IMR-90 (cell line): Measurements from ENCODE around the gene RNF224. TPM values are rescaled to one million over a fixed set of nuclear protein-coding genes. Genes with fewer than 3 reads are reported as not detected.

Experiments
- ATAC-seq: fragments of 200-7000 bp; cut with Tn5 transposase; 2 replicates; pipeline ENCODE4 v1.9.1; 2020; ENCODE audit warnings: low read depth, mild to moderate bottlenecking, moderate library complexity
- BruUV-seq: library from RNA; stranded (reverse); fragments of 400-500 nt; replicated peaks from 2 replicates; lab custom pipeline; 2021; lab: Mats Ljungman, UMichigan
- CTCF ChIA-PET: fragments of 300-600 bp; formaldehyde crosslinking; extraction: SDS; loops from one replicate; lab custom pipeline; 2021; ENCODE audit warnings: antibody characterized with exemption; lab: Yijun Ruan, JAX
- POLR2A ChIA-PET: fragments of 300-600 bp; sonication (Branson Sonifier 250); formaldehyde crosslinking; loops from one replicate; lab custom pipeline; 2022; ENCODE audit warnings: antibody characterized with exemption; ENCODE audit not compliant: unreplicated experiment; lab: Charles Lee
- DNase-seq: peaks from one replicate; pipeline ENCODE4 v3.0.0; 2013
- H2AFZ ChIP-seq: replicated peaks from 2 replicates; pipeline ENCODE3; 2013; ENCODE audit warnings: low read length, mild to moderate bottlenecking; ENCODE audit not compliant: poor library complexity
- H2AK5ac ChIP-seq: 2 replicates; pipeline ENCODE4 v1.6.1; 2013; ENCODE audit warnings: low read depth, low read length, inconsistent platforms
- H2AK9ac ChIP-seq: replicated peaks from 2 replicates; pipeline ENCODE3; 2013; ENCODE audit warnings: mild to moderate bottlenecking, low read depth, low read length, moderate library complexity; ENCODE audit not compliant: poor library complexity
- H2BK120ac ChIP-seq: 2 replicates; pipeline ENCODE4 v1.6.1; 2013; ENCODE audit warnings: low read depth, low read length, inconsistent platforms
- H2BK15ac ChIP-seq: 3 replicates; pipeline ENCODE4 v1.6.1; 2013; ENCODE audit warnings: low read depth, low read length, inconsistent platforms
- H2BK20ac ChIP-seq: 2 replicates; pipeline ENCODE4 v1.6.1; 2013; ENCODE audit warnings: low read depth, mild to moderate bottlenecking, inconsistent platforms, low read length, moderate library complexity
- H2BK5ac ChIP-seq: 2 replicates; pipeline ENCODE4 v1.6.1; 2013; ENCODE audit warnings: mild to moderate bottlenecking, low read depth, low read length, inconsistent platforms; ENCODE audit not compliant: poor library complexity, severe bottlenecking
- H3K14ac ChIP-seq: replicated peaks from 2 replicates; pipeline ENCODE4 v1.6.1; 2013; ENCODE audit warnings: low read depth, low read length, inconsistent platforms
- H3K18ac ChIP-seq: 2 replicates; pipeline ENCODE4 v1.6.1; 2013; ENCODE audit warnings: low read depth, low read length, control low read depth
- H3K23ac ChIP-seq: 2 replicates; pipeline ENCODE4 v1.6.1; 2013; ENCODE audit warnings: low read depth, low read length, inconsistent platforms
- H3K27ac ChIP-seq: 2 replicates; pipeline ENCODE4 v1.5.1; 2013; ENCODE audit warnings: mild to moderate bottlenecking, control low read depth, low read length; ENCODE audit not compliant: insufficient read depth
- H3K27me3 ChIP-seq: 2 replicates; pipeline ENCODE4 v1.6.1; 2013; ENCODE audit warnings: low read length; ENCODE audit not compliant: control insufficient read depth, insufficient read depth
- H3K36me3 ChIP-seq: 2 replicates; pipeline ENCODE4 v1.6.1; 2013; ENCODE audit warnings: low read length, mixed read lengths; ENCODE audit not compliant: control insufficient read depth, insufficient read depth
- H3K4ac ChIP-seq: 2 replicates; pipeline ENCODE4 v1.6.1; 2013; ENCODE audit warnings: low read depth, low read length, inconsistent platforms
- H3K4me1 ChIP-seq: 2 replicates; pipeline ENCODE4 v1.6.1; 2013; ENCODE audit warnings: low read length, mixed read lengths; ENCODE audit not compliant: control insufficient read depth, insufficient read depth
- H3K4me2 ChIP-seq: 2 replicates; pipeline ENCODE4 v1.6.1; 2013; ENCODE audit warnings: low read depth, mild to moderate bottlenecking, control low read depth, low read length, moderate library complexity
- H3K4me3 ChIP-seq: 2 replicates; pipeline ENCODE4 v1.5.1; 2013; ENCODE audit warnings: low read depth, mild to moderate bottlenecking, control low read depth, low read length, moderate library complexity; ENCODE audit not compliant: insufficient read depth
- H3K56ac ChIP-seq: 2 replicates; pipeline ENCODE4 v1.6.1; 2013; ENCODE audit warnings: low read length, inconsistent platforms; ENCODE audit not compliant: insufficient read depth; ENCODE audit errors: extremely low read depth
- H3K79me1 ChIP-seq, 2 experiments: 2 replicates each; pipeline ENCODE4 v1.6.1; 2013; ENCODE audit warnings: low read length in 2 of 2, inconsistent platforms in 1 of 2, low read depth in 1 of 2
- H3K9ac ChIP-seq: 2 replicates; pipeline ENCODE4 v1.6.1; 2013; ENCODE audit warnings: low read depth, low read length, control low read depth
- H3K9me1 ChIP-seq: 2 replicates; pipeline ENCODE4 v1.6.1; 2013; ENCODE audit warnings: low read length, inconsistent platforms; ENCODE audit not compliant: insufficient read depth
- H3K9me3 ChIP-seq: 2 replicates; pipeline ENCODE4 v1.6.1; 2013; ENCODE audit warnings: low read length; ENCODE audit not compliant: control insufficient read depth, insufficient read depth
- H4K20me1 ChIP-seq: 2 replicates; pipeline ENCODE4 v1.6.1; 2013; ENCODE audit warnings: low read length, inconsistent platforms; ENCODE audit not compliant: insufficient read depth
- H4K5ac ChIP-seq: 2 replicates; pipeline ENCODE4 v1.6.1; 2013; ENCODE audit warnings: mild to moderate bottlenecking, low read depth, low read length, control low read depth
- H4K8ac ChIP-seq, 2 experiments: 2 replicates each; pipeline ENCODE4 v1.6.1; 2013; ENCODE audit warnings: low read depth in 2 of 2, low read length in 2 of 2, control low read depth in 1 of 2, inconsistent platforms in 1 of 2
- H4K91ac ChIP-seq: 2 replicates; pipeline ENCODE4 v1.6.1; 2013; ENCODE audit warnings: low read depth, low read length, inconsistent platforms; ENCODE audit not compliant: insufficient read depth
- BHLHE40 ChIP-seq: fragments of 150-350 bp; IDR thresholded peaks from 2 replicates; pipeline ENCODE4 v1.6.1; 2016; ENCODE audit warnings: mild to moderate bottlenecking, low read depth, low read length
- CEBPB ChIP-seq: IDR thresholded peaks from 2 replicates; pipeline ENCODE4 v1.6.1; 2012; ENCODE audit warnings: low read depth, low read length, improper control_type of control experiment
- CHD1 ChIP-seq: IDR thresholded peaks from 2 replicates; pipeline ENCODE4 v1.6.1; 2012; ENCODE audit warnings: low read depth, low read length, improper control_type of control experiment
- ELK1 ChIP-seq: fragments of 150-350 bp; IDR thresholded peaks from 2 replicates; pipeline ENCODE4 v1.6.1; 2016; ENCODE audit warnings: low read depth, mild to moderate bottlenecking, low read length, moderate library complexity, borderline replicate concordance
- FOS ChIP-seq: fragments of 150-350 bp; IDR thresholded peaks from 2 replicates; pipeline ENCODE4 v1.6.1; 2016; ENCODE audit warnings: low read depth, low read length
- MAFK ChIP-seq: IDR thresholded peaks from 2 replicates; pipeline ENCODE4 v1.6.1; 2012; ENCODE audit warnings: low read depth, low read length, improper control_type of control experiment
- MAZ ChIP-seq: IDR thresholded peaks from 2 replicates; pipeline ENCODE4 v1.6.1; 2012; ENCODE audit warnings: low read depth, mild to moderate bottlenecking, low read length, improper control_type of control experiment, moderate library complexity, borderline replicate concordance
- MXI1 ChIP-seq: IDR thresholded peaks from 2 replicates; pipeline ENCODE4 v1.6.1; 2012; ENCODE audit warnings: low read depth, mild to moderate bottlenecking, low read length, moderate library complexity, borderline replicate concordance
- NFE2L2 ChIP-seq: fragments of 150-350 bp; IDR thresholded peaks from 2 replicates; pipeline ENCODE4 v1.6.1; 2016; ENCODE audit warnings: low read depth, mild to moderate bottlenecking, low read length
- POLR2A ChIP-seq: IDR thresholded peaks from 2 replicates; pipeline ENCODE4 v1.6.1; 2012; ENCODE audit warnings: mild to moderate bottlenecking, low read depth, low read length
- RAD21 ChIP-seq: IDR thresholded peaks from 2 replicates; pipeline ENCODE4 v1.6.1; 2012; ENCODE audit warnings: low read length, improper control_type of control experiment
- RCOR1 ChIP-seq: IDR thresholded peaks from 2 replicates; pipeline ENCODE4 v1.6.1; 2012; ENCODE audit warnings: mild to moderate bottlenecking, low read length, improper control_type of control experiment; ENCODE audit not compliant: insufficient replicate concordance
- RFX5 ChIP-seq: IDR thresholded peaks from 2 replicates; pipeline ENCODE4 v1.8.0; 2012; ENCODE audit warnings: low read depth, mild to moderate bottlenecking, low read length, moderate library complexity
- SMC3 ChIP-seq: fragments of 150-350 bp; IDR thresholded peaks from 2 replicates; pipeline ENCODE4 v1.6.1; 2016; ENCODE audit warnings: low read depth, mild to moderate bottlenecking, antibody characterized with exemption, low read length, moderate library complexity
- USF2 ChIP-seq: fragments of 150-350 bp; IDR thresholded peaks from 2 replicates; pipeline ENCODE4 v1.6.1; 2017; ENCODE audit warnings: mild to moderate bottlenecking, antibody characterized with exemption, low read length, low read depth
- WGBS, 2 experiments: methylation state at CpG; one replicate each; pipeline versions ENCODE4 v1.1.5 to v1.1.7; 2013; ENCODE audit warnings: missing lambda C conversion rate in 2 of 2; ENCODE audit not compliant: insufficient read length in 1 of 2; ENCODE audit errors: extremely low coverage in 2 of 2; 5-methylcytosine and 5-hydroxymethylcytosine counted together
- dilution Hi-C: fragments of 300-500 bp; cut with HindIII; formaldehyde crosslinking; loops from one replicate; pipeline ENCODE4 v1.14.3; 2018; ENCODE audit warnings: low sequenced_read_pairs; ENCODE audit not compliant: unreplicated experiment
- in situ Hi-C: fragments of 300-500 bp; cut with MboI; formaldehyde crosslinking; loops from 3 replicates; pipeline ENCODE4 v1.14.3; 2019; ENCODE audit warnings: low sequenced_read_pairs, inconsistent platforms, mixed read lengths
- intact Hi-C: fragments of 100-400 bp; cut with micrococcal nuclease; formaldehyde crosslinking; loops from 2 replicates; pipeline ENCODE4 v1.10.0; 2022
- polyA plus RNA-seq, 3 experiments: library from polyadenylated mRNA; depleted of rRNA; stranded (reverse); fragments of >200 nt; gene quantifications; 2 replicates each; pipeline ENCODE4 v1.2.3, GENCODE V29; 2012; ENCODE audit warnings: low replicate concordance in 1 of 3
- total RNA-seq: library from RNA; depleted of rRNA; stranded (reverse); fragments of >200 nt; gene quantifications from 2 replicates; pipeline ENCODE4 v1.2.3, GENCODE V29; 2012
- TF ChIP-seq, protein P1 (sequence below): conservative IDR thresholded peaks from 2 replicates; pipeline ENCODE4 v1.5.1; 2012; ENCODE audit warnings: mild to moderate bottlenecking, low read depth, low read length, improper control_type of control experiment

Gene RNF224
- total and polyA plus RNA-seq, 2 of the 4 experiments (the other 2 are of a cell fraction) = not detected

GRCh38 chr9:137236936-137237421, 9.7 kb downstream of the RNF224 start:
- Histone ChIP-seq H3K9ac (no peak overlapping the region), H3K23ac (no peak overlapping the region), H3K27ac (no peak overlapping the region), H4K8ac (no peak overlapping the region), H4K5ac (no peak overlapping the region), H2BK15ac (no peak overlapping the region), H3K56ac (no peak overlapping the region), H3K9me1 (no peaks in the 10 kb centered on the region), H2AFZ (peak overlapping the region; percentile 63), H3K9me3 (no peaks in the 10 kb centered on the region), H3K4me1 (peaks cover 5% of the 10 kb centered on the region; the same call in 1 of the 2 replicates), H4K91ac (no peak overlapping the region), H3K4me3 (no peak overlapping the region), H2AK9ac (peak overlapping the region; percentile 89), H3K36me3 (peaks cover 1% of the 10 kb centered on the region), H4K20me1 (peaks cover 11% of the 10 kb centered on the region), H2AK5ac (peak overlapping the region; percentile 73; the same call in 1 of the 2 replicates), H3K18ac (no peak overlapping the region), H3K4me2 (no peak overlapping the region), H3K14ac (no peak overlapping the region), H2BK120ac (no peak overlapping the region), H2BK20ac (no peak overlapping the region), H2BK5ac (no peak overlapping the region), H3K27me3 (no peaks in the 10 kb centered on the region), H3K4ac (no peak overlapping the region), H3K79me1 (peaks cover 8 to 30% of the 10 kb centered on the region in 2 experiments; a peak in 3 of 4 replicates)
- WGBS, 2 experiments = 56% methylated on average over 7 of the region's 11 CpGs; no CpG with 5 or more reads in 1 of the 2 experiments
- in situ Hi-C loops = no loop called here
- DNase-seq = no peak
- no TSS peak for BruUV-seq
- ChIA-PET CTCF (interaction anchor here (0.6 to 1.0 kb wide), 7 partner anchors 10 to 154 kb away, joined by 3 to 6 read pairs (median 3); partner anchors contain the start of genes DPP7 and RNF224), POLR2A (interaction anchor here (0.6 kb wide), 1 partner anchor 24 kb away, joined by 3 read pairs; no protein-coding TSS in a partner anchor)
- TF ChIP-seq NFE2L2 (no peak), ELK1 (no peak), RAD21 (no peak), MXI1 (no peak), MAFK (no peak), USF2 (no peak), RFX5 (no peak), POLR2A (no peak), CEBPB (no peak), RCOR1 (no peak), BHLHE40 (no peak), SMC3 (no peak), CHD1 (no peak), FOS (no peak), MAZ (no peak)
- TF ChIP-seq, protein P1, sequence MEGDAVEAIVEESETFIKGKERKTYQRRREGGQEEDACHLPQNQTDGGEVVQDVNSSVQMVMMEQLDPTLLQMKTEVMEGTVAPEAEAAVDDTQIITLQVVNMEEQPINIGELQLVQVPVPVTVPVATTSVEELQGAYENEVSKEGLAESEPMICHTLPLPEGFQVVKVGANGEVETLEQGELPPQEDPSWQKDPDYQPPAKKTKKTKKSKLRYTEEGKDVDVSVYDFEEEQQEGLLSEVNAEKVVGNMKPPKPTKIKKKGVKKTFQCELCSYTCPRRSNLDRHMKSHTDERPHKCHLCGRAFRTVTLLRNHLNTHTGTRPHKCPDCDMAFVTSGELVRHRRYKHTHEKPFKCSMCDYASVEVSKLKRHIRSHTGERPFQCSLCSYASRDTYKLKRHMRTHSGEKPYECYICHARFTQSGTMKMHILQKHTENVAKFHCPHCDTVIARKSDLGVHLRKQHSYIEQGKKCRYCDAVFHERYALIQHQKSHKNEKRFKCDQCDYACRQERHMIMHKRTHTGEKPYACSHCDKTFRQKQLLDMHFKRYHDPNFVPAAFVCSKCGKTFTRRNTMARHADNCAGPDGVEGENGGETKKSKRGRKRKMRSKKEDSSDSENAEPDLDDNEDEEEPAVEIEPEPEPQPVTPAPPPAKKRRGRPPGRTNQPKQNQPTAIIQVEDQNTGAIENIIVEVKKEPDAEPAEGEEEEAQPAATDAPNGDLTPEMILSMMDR = no peak
- intact Hi-C loops = no loop called here
- no peak for ATAC-seq
- dilution Hi-C loops = no loop called here
